PFSK-1 (cell line): Measurements from ENCODE around the gene ABHD14A.
A peak's percentile ranks its signal among the peaks of the same experiment; 100 is the strongest.

ENCODE experiments used
- FOXP2 ChIP-seq: optimal IDR thresholded peaks from 2 replicates; pipeline ENCODE3; 2011; ENCODE audit warnings: borderline replicate concordance, control low read depth, inconsistent platforms; ENCODE audit not compliant: insufficient read depth; ENCODE audit errors: extremely low read length, extremely low read depth
- POLR2AphosphoS5 ChIP-seq: IDR thresholded peaks from 2 replicates; pipeline ENCODE4 v1.6.1; 2012; ENCODE audit warnings: low read depth, mild to moderate bottlenecking, control low read depth, low read length, moderate library complexity
- SIN3A ChIP-seq: IDR thresholded peaks from 2 replicates; pipeline ENCODE4 v1.6.1; 2012; ENCODE audit warnings: mild to moderate bottlenecking, low read length, moderate library complexity, borderline replicate concordance; ENCODE audit not compliant: insufficient read depth
- TAF1 ChIP-seq: IDR thresholded peaks from 2 replicates; pipeline ENCODE4 v1.6.1; 2012; ENCODE audit warnings: low read length, control low read depth, borderline replicate concordance; ENCODE audit not compliant: insufficient read depth
- TF ChIP-seq, protein P1 (sequence below), 2 experiments: IDR thresholded peaks; 2 replicates each; pipeline versions ENCODE4 v1.6.1 to v1.8.0; 2011 to 2012; ENCODE audit warnings: low read depth in 2 of 2, low read length in 2 of 2, control low read depth in 1 of 2, inconsistent platforms in 1 of 2, mild to moderate bottlenecking in 1 of 2, moderate library complexity in 1 of 2; ENCODE audit not compliant: insufficient read depth in 1 of 2

ABHD14A gene

GRCh38 chr3:51938780-51939425, 36.0 kb upstream of the ABHD14A start:
- TF ChIP-seq SIN3A (no peak), TAF1 (no peak), FOXP2 (no peak), POLR2AphosphoS5 (no peak)
- TF ChIP-seq, protein P1, sequence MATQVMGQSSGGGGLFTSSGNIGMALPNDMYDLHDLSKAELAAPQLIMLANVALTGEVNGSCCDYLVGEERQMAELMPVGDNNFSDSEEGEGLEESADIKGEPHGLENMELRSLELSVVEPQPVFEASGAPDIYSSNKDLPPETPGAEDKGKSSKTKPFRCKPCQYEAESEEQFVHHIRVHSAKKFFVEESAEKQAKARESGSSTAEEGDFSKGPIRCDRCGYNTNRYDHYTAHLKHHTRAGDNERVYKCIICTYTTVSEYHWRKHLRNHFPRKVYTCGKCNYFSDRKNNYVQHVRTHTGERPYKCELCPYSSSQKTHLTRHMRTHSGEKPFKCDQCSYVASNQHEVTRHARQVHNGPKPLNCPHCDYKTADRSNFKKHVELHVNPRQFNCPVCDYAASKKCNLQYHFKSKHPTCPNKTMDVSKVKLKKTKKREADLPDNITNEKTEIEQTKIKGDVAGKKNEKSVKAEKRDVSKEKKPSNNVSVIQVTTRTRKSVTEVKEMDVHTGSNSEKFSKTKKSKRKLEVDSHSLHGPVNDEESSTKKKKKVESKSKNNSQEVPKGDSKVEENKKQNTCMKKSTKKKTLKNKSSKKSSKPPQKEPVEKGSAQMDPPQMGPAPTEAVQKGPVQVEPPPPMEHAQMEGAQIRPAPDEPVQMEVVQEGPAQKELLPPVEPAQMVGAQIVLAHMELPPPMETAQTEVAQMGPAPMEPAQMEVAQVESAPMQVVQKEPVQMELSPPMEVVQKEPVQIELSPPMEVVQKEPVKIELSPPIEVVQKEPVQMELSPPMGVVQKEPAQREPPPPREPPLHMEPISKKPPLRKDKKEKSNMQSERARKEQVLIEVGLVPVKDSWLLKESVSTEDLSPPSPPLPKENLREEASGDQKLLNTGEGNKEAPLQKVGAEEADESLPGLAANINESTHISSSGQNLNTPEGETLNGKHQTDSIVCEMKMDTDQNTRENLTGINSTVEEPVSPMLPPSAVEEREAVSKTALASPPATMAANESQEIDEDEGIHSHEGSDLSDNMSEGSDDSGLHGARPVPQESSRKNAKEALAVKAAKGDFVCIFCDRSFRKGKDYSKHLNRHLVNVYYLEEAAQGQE (IDR thresholded peaks at IDR 0.05; ENCODE audit: insufficient read depth in 1 of 2, low read depth in 2 of 2, low read length in 2 of 2): no peak

GRCh38 chr3:51940648-51941462, 34.0 kb upstream of the ABHD14A start:
- TF ChIP-seq, protein P1 (IDR thresholded peaks at IDR 0.05; ENCODE audit: insufficient read depth in 1 of 2, low read depth in 2 of 2, low read length in 2 of 2): no peak
- TF ChIP-seq POLR2AphosphoS5 (no peak), TAF1 (no peak), SIN3A (no peak), FOXP2 (no peak)

DNA sequence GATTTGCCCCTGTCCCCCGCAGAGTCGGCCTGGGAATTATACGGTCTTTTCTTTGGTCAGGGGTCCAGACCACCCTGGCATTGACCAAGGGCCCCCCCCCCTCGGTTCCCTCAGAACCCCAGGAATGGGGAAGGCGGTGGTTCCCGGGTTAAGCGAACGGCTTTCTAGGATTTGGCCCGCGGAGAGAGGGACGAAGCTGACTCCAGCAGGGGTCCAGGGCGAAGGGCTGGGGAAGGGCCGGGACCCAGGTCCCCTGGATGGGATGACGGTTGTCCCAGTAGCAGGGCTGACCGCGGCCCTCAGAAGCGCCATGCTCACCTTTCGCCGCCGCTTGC, 33.4 kb upstream of the ABHD14A start:
- TF ChIP-seq SIN3A (no peak), POLR2AphosphoS5 (no peak), FOXP2 (no peak), TAF1 (no peak)
- TF ChIP-seq, protein P1 (IDR thresholded peaks at IDR 0.05; ENCODE audit: insufficient read depth in 1 of 2, low read depth in 2 of 2, low read length in 2 of 2): no peak

DNA sequence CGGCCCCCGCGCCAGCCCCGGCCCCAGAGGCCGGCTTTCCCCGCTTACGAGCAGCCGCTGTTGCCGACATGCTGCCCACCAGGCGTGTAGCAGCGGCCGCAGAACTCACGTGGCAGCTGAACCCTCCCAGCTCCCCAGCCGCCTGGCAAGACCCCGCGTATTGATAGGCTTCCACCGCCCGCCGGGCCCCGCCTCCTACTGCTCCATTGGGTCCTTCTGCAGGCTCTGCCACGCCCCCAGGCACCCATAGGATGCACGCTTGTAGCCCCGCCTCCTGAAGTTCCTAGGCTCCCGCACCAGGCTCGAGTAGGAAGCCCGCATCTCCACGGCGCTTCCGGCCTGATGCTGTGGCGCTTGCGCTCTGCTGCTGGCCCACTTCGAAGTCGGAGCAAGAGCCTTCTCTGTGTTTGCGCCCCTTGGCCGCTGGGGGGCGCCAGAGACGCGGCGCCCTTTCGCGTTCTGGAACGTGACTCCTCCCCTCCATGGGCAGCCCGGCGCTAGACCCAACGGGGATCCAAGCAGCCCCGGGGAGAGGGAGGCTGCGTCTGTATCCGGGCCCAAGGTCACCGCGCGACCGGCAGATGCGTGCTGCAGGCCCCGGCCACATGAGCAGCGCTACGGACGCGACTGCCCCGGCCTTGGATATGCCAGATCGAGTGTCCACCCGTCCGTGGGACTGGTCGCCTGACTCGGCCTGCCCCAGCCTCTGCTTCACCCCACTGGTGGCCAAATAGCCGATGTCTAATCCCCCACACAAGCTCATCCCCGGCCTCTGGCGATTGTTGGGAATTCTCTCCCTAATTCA, 32.9 kb upstream of the ABHD14A start, which contains the start of the genes PARP3 and RRP9:
Gene PARP3, plus strand, starts transcription at position 566 of the 805 bp plus-strand sequence. CDS start 993 bp downstream, outside the sequence.
Gene RRP9, minus strand, starts transcription at position 107 of the 805 bp plus-strand sequence. Its CDS starts 37 bp downstream, at position 70.
- TF ChIP-seq POLR2AphosphoS5 (peak; percentile 66; the same call in 1 of the 2 replicates), TAF1 (no peak), SIN3A (peak; percentile 67; the same call in 1 of the 2 replicates)
- TF ChIP-seq, protein P1 (IDR thresholded peaks at IDR 0.05; ENCODE audit: insufficient read depth in 1 of 2, low read depth in 2 of 2, low read length in 2 of 2): peak in 1 of 2 experiments; percentile 37; a peak in 1 of 4 replicates
